GM13977 (cell line): ENCODE data around the gene CYFIP2.

Experiments used
- DNase-seq: peaks from one replicate; pipeline ENCODE4 v3.0.0; 2012; ENCODE audit warnings: low spot score
- CTCF ChIP-seq: IDR thresholded peaks from 2 replicates; pipeline ENCODE4 v1.5.1; 2012; ENCODE audit warnings: mild to moderate bottlenecking, control low read depth; ENCODE audit not compliant: insufficient read depth; ENCODE audit errors: extremely low read depth, missing control alignments
- in situ Hi-C: fragments of 300-500 bp; cut with MboI; formaldehyde crosslinking; loops from one replicate; pipeline ENCODE4 v1.12.0; 2022; ENCODE audit warnings: low sequenced_read_pairs, low pct_unique_long_range_greater_than_20kb, mixed read lengths, inconsistent platforms; ENCODE audit not compliant: unreplicated experiment

Gene CYFIP2

GRCh38 chr5:157311595-157311994 lies 45.7 kb downstream of the CYFIP2 start:
- TF ChIP-seq CTCF = no peak
- no peak for DNase-seq

GRCh38 chr5:157312492-157312891 lies 46.6 kb downstream of the CYFIP2 start:
- in situ Hi-C loops = loop anchor here (5.0 to 10.0 kb wide), 2 partner anchors 55 to 168 kb away; partner anchors contain the start of gene MED7
- peak; percentile 82 for TF ChIP-seq CTCF
- DNase-seq = peak; percentile 87

More at GRCh38 chr5:157311595-157311994, 45.7 kb downstream of the CYFIP2 start:
- in situ Hi-C loops = loop anchor here (5.0 to 10.0 kb wide), 2 partner anchors 54 to 167 kb away; partner anchors contain the start of gene MED7

GRCh38 chr5:157322581-157322980 lies 56.7 kb downstream of the CYFIP2 start:
- no peak for TF ChIP-seq CTCF
- in situ Hi-C loops = no loop called here
- DNase-seq = no peak

GRCh38 chr5:157323107-157323706 lies 57.3 kb downstream of the CYFIP2 start:
- in situ Hi-C loops = no loop called here
- no peak for DNase-seq
- TF ChIP-seq CTCF = peak; percentile 34

- peak; percentile 35 for TF ChIP-seq CTCF
- in situ Hi-C loops = no loop called here
- no peak for DNase-seq
Measured at GRCh38 chr5:157324237-157324636, 58.3 kb downstream of the CYFIP2 start.

GRCh38 chr5:157326440-157327005 lies 60.6 kb downstream of the CYFIP2 start:
- in situ Hi-C loops = loop anchor here (25.0 kb wide), 1 partner anchor 411 kb away; the partner anchor contains the start of genes LSM11 and THG1L
- no peak for DNase-seq
- TF ChIP-seq CTCF = no peak
